T-helper 1 cell treated with Interleukin-12 subunit alpha and Interleukin-12 subunit beta and Interleukin-4 antibody, amounts not matched to agents 30 μg/mL and 1 μg/mL, for 36 hours (primary cell): ENCODE data around the gene ZIC2.

Source experiments
- H3K27ac Mint-ChIP-seq: one replicate; pipeline ENCODE4 v1.8.0; 2021; ENCODE audit warnings: mild to moderate bottlenecking, mixed read lengths
- H3K27me3 Mint-ChIP-seq: one replicate; pipeline ENCODE4 v1.8.0; 2021; ENCODE audit warnings: low read depth, mixed read lengths
- H3K36me3 Mint-ChIP-seq: one replicate; pipeline ENCODE4 v1.8.0; 2021; ENCODE audit warnings: low read depth, mixed read lengths
- H3K4me1 Mint-ChIP-seq: one replicate; pipeline ENCODE4 v1.8.0; 2021; ENCODE audit warnings: low read depth, mixed read lengths
- H3K4me3 Mint-ChIP-seq: one replicate; pipeline ENCODE4 v1.8.0; 2021; ENCODE audit warnings: mild to moderate bottlenecking, moderate library complexity, mixed read lengths
- H3K9me3 Mint-ChIP-seq: one replicate; pipeline ENCODE4 v1.8.0; 2021; ENCODE audit warnings: mixed read lengths

ZIC2 gene

DNA sequence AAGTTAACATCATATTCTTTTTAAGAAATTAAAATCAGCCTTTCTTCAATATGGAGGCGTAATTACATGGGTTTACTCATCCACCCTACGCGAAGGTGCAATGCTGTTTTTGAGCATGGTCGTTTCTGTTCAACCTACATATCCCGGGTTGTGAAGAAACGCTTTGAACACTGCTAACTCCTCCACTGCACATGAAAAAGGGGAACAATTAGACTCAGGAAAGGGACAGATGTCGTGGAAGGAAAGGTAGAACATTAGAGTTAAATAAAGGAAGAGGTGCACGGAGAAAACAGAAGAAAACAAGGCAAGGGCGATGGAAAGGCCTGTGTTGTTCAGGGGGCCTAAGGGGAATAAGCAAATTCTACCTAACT, 14.1 kb upstream of the ZIC2 start:
- H3K27ac Mint-ChIP-seq = peak overlapping the region; percentile 86
- peaks cover 5% of the 10 kb centered on the region for H3K9me3 Mint-ChIP-seq
- H3K36me3 Mint-ChIP-seq = peaks cover 13% of the 10 kb centered on the region
- H3K27me3 Mint-ChIP-seq = peaks cover 68% of the 10 kb centered on the region
- peak overlapping the region; percentile 67 for H3K4me3 Mint-ChIP-seq
- H3K4me1 Mint-ChIP-seq = peaks cover 15% of the 10 kb centered on the region

- Mint-ChIP-seq H3K9me3 (peaks cover 6% of the 10 kb centered on the region), H3K4me3 (peak overlapping the region; percentile 67), H3K27me3 (peaks cover 70% of the 10 kb centered on the region), H3K4me1 (peaks cover 15% of the 10 kb centered on the region), H3K36me3 (peaks cover 13% of the 10 kb centered on the region), H3K27ac (peak overlapping the region; percentile 86)
Observed at GRCh38 chr13:99967869-99968520, 13.6 kb upstream of the ZIC2 start.

DNA sequence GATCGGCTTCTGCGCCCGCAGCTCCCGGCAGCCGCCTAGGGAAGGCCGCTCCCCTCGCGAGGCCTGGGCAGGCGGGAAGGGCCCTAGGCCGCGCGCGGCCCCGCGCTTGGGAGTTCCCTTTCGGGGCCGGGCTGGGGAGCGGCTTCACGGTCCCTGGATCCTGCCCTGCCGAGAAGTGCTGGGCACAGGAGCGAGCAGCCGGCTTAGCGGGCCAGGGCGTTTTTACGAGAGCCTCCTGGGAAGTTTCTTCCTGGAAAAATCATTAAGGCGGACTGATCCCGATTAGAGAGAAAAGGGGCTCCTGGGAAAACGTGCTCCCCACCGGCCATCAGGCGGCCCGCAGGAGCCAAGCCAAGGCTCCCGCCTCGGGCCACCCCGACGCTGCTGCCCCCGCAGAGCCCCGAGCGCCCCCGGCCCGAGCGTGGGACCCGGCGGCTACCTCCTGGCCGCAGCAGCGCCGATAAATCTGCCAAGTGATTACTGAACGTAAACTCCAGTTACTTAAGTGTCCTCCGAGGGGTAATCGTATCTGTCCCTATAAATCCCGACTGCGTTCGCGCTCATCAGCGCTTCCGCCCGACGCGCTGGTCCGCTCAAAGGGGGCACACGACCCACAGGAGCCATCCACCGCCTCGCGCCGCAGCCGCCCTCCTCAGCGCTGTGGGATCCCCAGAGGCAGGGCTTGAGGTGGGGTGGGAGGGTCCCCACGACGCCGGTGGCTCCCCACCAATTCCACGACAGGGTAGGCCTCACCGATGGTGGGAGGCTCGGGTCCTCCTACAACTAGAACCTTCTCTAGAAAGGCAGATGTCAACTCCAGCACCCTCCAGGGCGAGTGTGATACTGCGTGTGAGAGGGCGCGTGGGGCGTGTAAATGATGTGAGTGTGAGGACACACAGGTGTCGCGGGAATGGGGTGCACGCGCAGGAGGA, 12.8 kb upstream of the ZIC2 start:
- peaks cover 15% of the 10 kb centered on the region for H3K4me1 Mint-ChIP-seq
- peaks cover 6% of the 10 kb centered on the region for H3K9me3 Mint-ChIP-seq
- H3K27ac Mint-ChIP-seq = peak overlapping the region; percentile 91
- peak overlapping the region; percentile 81 for H3K4me3 Mint-ChIP-seq
- H3K27me3 Mint-ChIP-seq = peaks cover 75% of the 10 kb centered on the region
- H3K36me3 Mint-ChIP-seq = peaks cover 13% of the 10 kb centered on the region

DNA sequence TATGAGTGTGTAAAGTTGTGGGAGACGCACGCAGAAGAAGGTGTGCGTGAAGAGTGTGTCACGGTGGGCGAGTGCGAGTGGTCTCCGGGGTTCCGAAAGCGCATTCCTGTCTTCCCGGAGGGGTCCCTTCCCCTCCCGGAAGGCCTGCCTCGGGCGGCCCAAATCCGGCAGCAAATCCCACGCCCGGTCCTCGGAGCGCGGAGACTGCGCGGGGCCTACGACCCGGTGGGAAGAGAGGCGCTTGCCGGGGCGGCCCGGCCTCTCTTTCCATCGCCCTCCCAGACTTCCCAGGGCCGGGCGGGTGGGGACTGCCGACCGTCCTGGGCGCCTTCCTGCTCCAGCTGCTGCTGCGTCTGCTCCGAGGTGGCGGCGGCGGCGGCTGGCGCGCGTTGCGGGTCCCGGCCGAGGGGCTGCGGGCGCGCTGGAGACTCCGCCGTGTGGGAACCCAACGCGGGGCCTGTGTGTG, 12.1 kb upstream of the ZIC2 start:
- Mint-ChIP-seq H3K9me3 (peaks cover 8% of the 10 kb centered on the region), H3K27me3 (peaks cover 75% of the 10 kb centered on the region), H3K4me3 (peak overlapping the region; percentile 81), H3K27ac (peak overlapping the region; percentile 91), H3K36me3 (peaks cover 13% of the 10 kb centered on the region), H3K4me1 (peaks cover 15% of the 10 kb centered on the region)

- H3K4me3 Mint-ChIP-seq = peak overlapping the region; percentile 63
- H3K27ac Mint-ChIP-seq = peak overlapping the region; percentile 82
- peaks cover 13% of the 10 kb centered on the region for H3K36me3 Mint-ChIP-seq
- H3K9me3 Mint-ChIP-seq = peaks cover 9% of the 10 kb centered on the region
- peaks cover 15% of the 10 kb centered on the region for H3K4me1 Mint-ChIP-seq
- peaks cover 80% of the 10 kb centered on the region for H3K27me3 Mint-ChIP-seq
Observed at GRCh38 chr13:99969919-99970650, 11.5 kb upstream of the ZIC2 start.

DNA sequence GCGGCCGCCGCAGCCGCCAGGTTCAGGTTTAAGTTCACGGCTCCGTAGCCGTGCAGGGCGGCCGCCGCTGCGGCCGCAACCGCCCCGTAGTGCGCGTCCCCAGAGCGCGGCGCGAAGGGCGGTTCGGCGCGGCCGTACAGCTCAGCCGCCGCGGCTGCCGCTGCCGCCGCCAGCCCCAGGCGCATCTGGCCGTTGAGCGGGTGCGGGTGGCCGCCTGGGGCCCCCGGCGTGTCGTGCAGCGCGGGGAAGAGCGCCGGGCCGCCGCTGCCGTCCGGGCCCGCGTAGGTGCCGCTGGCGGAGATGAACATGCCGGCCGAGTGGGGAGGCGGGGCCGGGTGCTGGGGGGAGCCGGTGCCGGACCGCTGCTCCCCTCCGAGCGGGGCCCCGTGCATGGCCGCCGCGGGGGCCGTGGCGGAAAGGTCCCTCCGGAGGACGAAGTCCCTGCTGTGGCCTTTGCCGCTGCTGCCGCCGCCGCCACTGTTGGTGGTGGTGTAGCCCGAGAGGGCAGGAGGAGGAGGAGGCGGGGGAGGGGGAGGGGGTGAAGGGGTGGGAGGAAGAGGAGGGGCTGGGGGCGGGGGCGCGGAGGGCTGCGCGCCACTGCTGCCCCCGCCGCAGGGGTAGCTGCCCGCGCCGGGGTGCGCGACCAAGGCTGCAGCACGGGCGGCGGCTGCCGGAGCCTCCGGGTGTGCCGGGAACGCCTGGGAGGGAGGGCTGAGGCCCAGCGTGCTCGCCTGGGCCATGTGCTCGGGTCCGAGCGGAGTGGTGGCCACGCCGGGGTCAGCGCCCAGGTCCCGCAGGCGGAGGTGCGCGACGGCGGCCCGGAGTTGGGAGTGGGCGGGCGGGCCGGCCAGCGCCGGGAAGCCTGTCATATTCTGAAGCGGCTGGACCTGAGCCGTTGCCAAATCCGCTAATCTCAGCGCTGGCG, 10.7 kb upstream of the ZIC2 start:
- peaks cover 9% of the 10 kb centered on the region for H3K9me3 Mint-ChIP-seq
- peaks cover 13% of the 10 kb centered on the region for H3K36me3 Mint-ChIP-seq
- peak overlapping the region; percentile 31 for H3K4me3 Mint-ChIP-seq
- H3K27me3 Mint-ChIP-seq = peaks cover 80% of the 10 kb centered on the region
- peaks cover 15% of the 10 kb centered on the region for H3K4me1 Mint-ChIP-seq
- H3K27ac Mint-ChIP-seq = no peak overlapping the region

DNA sequence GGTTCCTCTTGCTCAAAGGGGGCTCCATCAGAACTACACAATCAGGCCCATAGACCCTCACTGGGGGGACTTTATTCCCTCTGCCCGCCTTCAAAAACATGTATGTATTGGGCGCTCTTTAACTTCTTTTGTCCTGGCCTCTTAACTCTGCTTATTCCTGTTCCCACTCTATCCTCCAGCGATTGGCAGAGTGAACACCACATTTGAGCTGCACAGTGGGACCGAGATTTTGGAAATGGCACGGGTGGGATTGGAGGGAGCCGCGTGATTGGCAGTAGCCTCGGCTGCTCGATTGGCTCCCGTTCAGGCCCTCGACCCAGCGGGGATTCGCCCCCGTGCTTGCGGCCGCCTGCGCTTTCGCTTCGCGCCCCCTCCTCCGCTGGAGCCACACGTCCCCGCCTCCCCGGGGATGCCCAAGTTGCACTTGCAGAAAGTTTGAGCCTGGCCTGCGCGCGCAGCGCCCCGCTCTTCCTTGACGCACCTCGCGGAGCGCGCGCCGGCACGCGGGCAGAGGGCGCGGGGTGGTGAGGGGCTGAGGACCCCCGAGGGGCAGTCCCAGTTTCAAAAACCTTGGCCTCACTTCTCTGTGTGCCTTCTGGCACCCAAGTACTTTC, 9.9 kb upstream of the ZIC2 start, which contains the start of gene ZIC5:
Gene ZIC5 (minus strand): TSS at position 192 of the 614 bp plus-strand sequence. CDS start 164 bp downstream, at position 28.
- Mint-ChIP-seq H3K27me3 (peaks cover 80% of the 10 kb centered on the region), H3K4me1 (peaks cover 15% of the 10 kb centered on the region), H3K36me3 (peaks cover 11% of the 10 kb centered on the region), H3K4me3 (peak within 1 kb of the TSS; percentile 31), H3K27ac (peak within 1 kb of the TSS; percentile 79), H3K9me3 (peaks cover 13% of the 10 kb centered on the region)

DNA sequence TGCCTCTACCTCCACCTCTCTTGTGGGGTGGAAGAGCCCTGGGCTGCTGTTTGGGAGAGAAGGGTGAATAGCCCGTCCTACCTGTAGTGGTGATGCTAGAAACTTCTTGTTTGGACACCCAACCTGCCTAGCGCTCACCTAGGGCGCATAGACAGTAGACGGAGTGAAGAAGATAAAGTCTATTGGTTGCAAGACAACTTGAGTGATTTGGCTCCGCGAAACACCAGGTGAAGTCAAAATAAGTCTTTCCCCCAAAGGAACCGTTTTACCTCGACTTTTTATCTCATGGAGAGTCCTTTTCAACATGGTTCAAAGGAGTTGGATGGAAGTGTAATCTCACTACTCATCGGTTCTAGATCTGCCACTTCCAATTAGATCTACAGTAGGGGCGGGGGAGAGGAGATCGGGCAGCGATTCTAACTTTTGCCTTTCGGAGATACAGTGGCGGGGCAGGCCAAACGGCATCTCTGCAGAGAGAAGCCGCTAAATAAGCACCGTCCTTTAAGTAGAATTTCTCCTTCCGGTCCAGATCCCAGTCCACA, 9.3 kb upstream of the ZIC2 start:
- Mint-ChIP-seq H3K9me3 (peaks cover 15% of the 10 kb centered on the region), H3K36me3 (peaks cover 14% of the 10 kb centered on the region), H3K4me3 (peak overlapping the region; percentile 31), H3K27ac (peak overlapping the region; percentile 79), H3K4me1 (peaks cover 15% of the 10 kb centered on the region), H3K27me3 (peaks cover 80% of the 10 kb centered on the region)

GRCh38 chr13:99973163-99973807, 8.3 kb upstream of the ZIC2 start:
- Mint-ChIP-seq H3K4me1 (peaks cover 12% of the 10 kb centered on the region), H3K9me3 (peaks cover 15% of the 10 kb centered on the region), H3K27me3 (peaks cover 82% of the 10 kb centered on the region), H3K27ac (peak overlapping the region; percentile 38), H3K36me3 (peaks cover 9% of the 10 kb centered on the region), H3K4me3 (no peak overlapping the region)

- H3K36me3 Mint-ChIP-seq = peaks cover 10% of the 10 kb centered on the region
- H3K4me1 Mint-ChIP-seq = peaks cover 15% of the 10 kb centered on the region
- H3K27me3 Mint-ChIP-seq = peaks cover 87% of the 10 kb centered on the region
- H3K4me3 Mint-ChIP-seq = no peak overlapping the region
- H3K9me3 Mint-ChIP-seq = peaks cover 15% of the 10 kb centered on the region
- no peak overlapping the region for H3K27ac Mint-ChIP-seq
Observed at GRCh38 chr13:99973808-99974185, 7.8 kb upstream of the ZIC2 start.

- peaks cover 87% of the 10 kb centered on the region for H3K27me3 Mint-ChIP-seq
- no peak overlapping the region for H3K4me3 Mint-ChIP-seq
- peaks cover 8% of the 10 kb centered on the region for H3K36me3 Mint-ChIP-seq
- H3K27ac Mint-ChIP-seq = peak overlapping the region; percentile 68
- H3K4me1 Mint-ChIP-seq = peaks cover 16% of the 10 kb centered on the region
- H3K9me3 Mint-ChIP-seq = peaks cover 15% of the 10 kb centered on the region
Observed at GRCh38 chr13:99974296-99974938, 7.2 kb upstream of the ZIC2 start.

GRCh38 chr13:99974939-99975561, 6.5 kb upstream of the ZIC2 start:
- H3K9me3 Mint-ChIP-seq = peaks cover 15% of the 10 kb centered on the region
- peaks cover 12% of the 10 kb centered on the region for H3K4me1 Mint-ChIP-seq
- peaks cover 86% of the 10 kb centered on the region for H3K27me3 Mint-ChIP-seq
- H3K27ac Mint-ChIP-seq = peak overlapping the region; percentile 68
- H3K36me3 Mint-ChIP-seq = peaks cover 5% of the 10 kb centered on the region
- no peak overlapping the region for H3K4me3 Mint-ChIP-seq
